HCT116 (cell line): ENCODE results near the gene CDH24. TPM values are rescaled to one million over a fixed set of nuclear protein-coding genes. Genes with fewer than 3 reads are reported as not detected.

Source experiments
- ATAC-seq: fragments of 200-7000 bp; cut with Tn5 transposase; 2 replicates; pipeline ENCODE4 v1.9.1; 2020; ENCODE audit warnings: mild to moderate bottlenecking, moderate library complexity
- BruUV-seq: library from RNA; stranded (reverse); fragments of 400-500 nt; replicated peaks from 2 replicates; lab custom pipeline; 2021; lab: Mats Ljungman, UMichigan
- CTCF ChIA-PET: fragments of 300-600 bp; sonication (Branson Sonifier 250); formaldehyde crosslinking; loops from one replicate; lab custom pipeline; 2021; ENCODE audit warnings: antibody characterized with exemption; lab: Charles Lee
- POLR2A ChIA-PET: fragments of 300-600, 350-600 bp; sonication (Branson Sonifier 250); formaldehyde crosslinking; loops from one replicate; lab custom pipeline; 2021; ENCODE audit warnings: antibody characterized with exemption; lab: Charles Lee
- RAD21 ChIA-PET, 2 experiments: fragments of 300-600 bp; sonication (Branson Sonifier 250); formaldehyde crosslinking; loops; one replicate each; lab custom pipeline; 2023; ENCODE audit warnings: low total read pairs in 2 of 2; ENCODE audit not compliant: uncharacterized antibody in 2 of 2, unreplicated experiment in 2 of 2, low non-redundant PET in 1 of 2; lab: Charles Lee
- DNase-seq: peaks from one replicate; pipeline ENCODE4 v3.0.0-alpha.2; 2010; ENCODE audit warnings: low read depth, low spot score
- H2AFZ ChIP-seq: fragments of 200-600 bp; shearing (Covaris generic), sonication (generic); 2 replicates; pipeline ENCODE4 v1.6.1; 2017; ENCODE audit warnings: low read depth, mixed run types, mixed read lengths, antibody characterized with exemption, low read length; ENCODE audit not compliant: poor library complexity, severe bottlenecking
- H3K27ac ChIP-seq: 2 replicates; pipeline ENCODE4 v1.5.1; 2012; ENCODE audit warnings: low read depth, low read length
- H3K27me3 ChIP-seq: fragments of 200-600 bp; sonication (generic); 2 replicates; pipeline ENCODE4 v1.6.1; 2016; ENCODE audit warnings: mixed run types, low read length, mixed read lengths; ENCODE audit not compliant: insufficient read depth
- H3K36me3 ChIP-seq, 2 experiments: fragments of 200-500 bp in 1 of 2; fragments of 200-600 bp in 1 of 2; sonication (Bioruptor generic) in 1 of 2; sonication (generic) in 1 of 2; 2 replicates each; pipeline versions ENCODE4 v1.5.1 to v1.6.1; 2014 to 2016; ENCODE audit warnings: low read length in 2 of 2, inconsistent platforms in 1 of 2, mixed read lengths in 1 of 2, mixed run types in 1 of 2; ENCODE audit not compliant: insufficient read depth in 2 of 2, control insufficient read depth in 1 of 2
- H3K4me1 ChIP-seq, 2 experiments: fragments of 200-600 bp in 1 of 2; sonication (generic) in 1 of 2; 2 replicates each; pipeline versions ENCODE4 v1.5.1 to v1.6.1; 2012 to 2017; ENCODE audit warnings: low read length in 2 of 2, inconsistent platforms in 1 of 2, mild to moderate bottlenecking in 1 of 2, mixed read lengths in 1 of 2, mixed run types in 1 of 2, moderate library complexity in 1 of 2; ENCODE audit not compliant: insufficient read depth in 2 of 2, control insufficient read depth in 1 of 2
- H3K4me2 ChIP-seq: fragments of 200-600 bp; sonication (generic); 2 replicates; pipeline ENCODE4 v1.6.1; 2017; ENCODE audit warnings: mixed run types, low read length, mixed read lengths
- H3K4me3 ChIP-seq, 2 experiments: fragments of 200-600 bp in 1 of 2; sonication (generic) in 1 of 2; replicated peaks in 1 of 2; 2 replicates each; pipeline ENCODE4 v1.5.1; 2011 to 2016; ENCODE audit warnings: low read length in 2 of 2, control low read depth in 1 of 2, low read depth in 1 of 2, mild to moderate bottlenecking in 1 of 2, mixed read lengths in 1 of 2, mixed run types in 1 of 2
- H3K79me2 ChIP-seq: fragments of 200-600 bp; sonication (generic); 2 replicates; pipeline ENCODE4 v1.6.1; 2017; ENCODE audit warnings: mild to moderate bottlenecking, mixed run types, low read length, moderate library complexity, mixed read lengths; ENCODE audit not compliant: insufficient read depth
- H3K9ac ChIP-seq: fragments of 200-600 bp; sonication (generic); 2 replicates; pipeline ENCODE4 v1.6.1; 2016; ENCODE audit warnings: low read length, mixed read lengths
- H3K9me2 ChIP-seq: fragments of 200-600 bp; sonication (generic), shearing (Covaris generic); 2 replicates; pipeline ENCODE4 v1.6.1; 2017; ENCODE audit warnings: mixed run types, mild to moderate bottlenecking, moderate library complexity; ENCODE audit not compliant: insufficient read depth
- H3K9me3 ChIP-seq, 2 experiments: fragments of 200-500 bp in 1 of 2; fragments of 200-600 bp in 1 of 2; sonication (Bioruptor generic) in 1 of 2; sonication (generic) in 1 of 2; 2 replicates each; pipeline ENCODE4 v1.6.1; 2014 to 2017; ENCODE audit warnings: low read length in 2 of 2, mixed read lengths in 2 of 2, inconsistent platforms in 1 of 2, low read depth in 1 of 2, mild to moderate bottlenecking in 1 of 2, mixed run types in 1 of 2, moderate library complexity in 1 of 2; ENCODE audit not compliant: control insufficient read depth in 1 of 2, insufficient read depth in 1 of 2
- H4K20me1 ChIP-seq: fragments of 200-600 bp; sonication (generic), shearing (Covaris generic); 2 replicates; pipeline ENCODE4 v1.6.1; 2017; ENCODE audit warnings: mixed run types, mild to moderate bottlenecking, moderate library complexity; ENCODE audit not compliant: insufficient read depth
- ATF3 ChIP-seq: IDR thresholded peaks from 2 replicates; pipeline ENCODE4 v1.6.1; 2012
- CEBPB ChIP-seq: IDR thresholded peaks from 2 replicates; pipeline ENCODE4 v1.6.1; 2012; ENCODE audit warnings: low read depth
- CTCF ChIP-seq, 3 experiments: fragments of 200-600 bp in 1 of 3; sonication (generic) in 1 of 3; IDR thresholded peaks in 2 of 3; conservative IDR thresholded peaks in 1 of 3; 2 replicates each; pipeline ENCODE4 v1.5.1; 2012 to 2017; ENCODE audit warnings: low read depth in 2 of 3, low read length in 2 of 3, antibody characterized with exemption in 1 of 3, borderline replicate concordance in 1 of 3, control low read depth in 1 of 3, mild to moderate bottlenecking in 1 of 3, mixed read lengths in 1 of 3, mixed run types in 1 of 3, moderate library complexity in 1 of 3; ENCODE audit not compliant: insufficient read depth in 1 of 3
- EGR1 ChIP-seq: IDR thresholded peaks from 2 replicates; pipeline ENCODE4 v1.6.1; 2012; ENCODE audit warnings: low read depth
- ELF1 ChIP-seq: IDR thresholded peaks from 2 replicates; pipeline ENCODE4 v1.6.1; 2012; ENCODE audit warnings: low read depth, borderline replicate concordance
- EZH2 ChIP-seq: fragments of 200-600 bp; sonication (generic); IDR thresholded peaks from 2 replicates; pipeline ENCODE4 v1.6.1; 2017; ENCODE audit warnings: antibody characterized with exemption, mixed run types
- EZH2phosphoT487 ChIP-seq: fragments of 200-600 bp; IDR thresholded peaks from 2 replicates; pipeline ENCODE4 v1.6.1; 2018; ENCODE audit warnings: antibody characterized with exemption, borderline replicate concordance
- FOSL1 ChIP-seq: IDR thresholded peaks from 2 replicates; pipeline ENCODE4 v1.6.1; 2012; ENCODE audit warnings: low read depth
- MAX ChIP-seq: IDR thresholded peaks from 2 replicates; pipeline ENCODE4 v1.6.1; 2012
- POLR2A ChIP-seq: IDR thresholded peaks from 2 replicates; pipeline ENCODE4 v1.7.0; 2011; ENCODE audit warnings: borderline replicate concordance; ENCODE audit not compliant: insufficient read depth, insufficient read length; ENCODE audit errors: extremely low read depth
- POLR2AphosphoS5 ChIP-seq: IDR thresholded peaks from 2 replicates; pipeline ENCODE4 v1.6.1; 2011; ENCODE audit warnings: mild to moderate bottlenecking, low read depth, low read length, moderate library complexity
- SIN3A ChIP-seq: IDR thresholded peaks from 2 replicates; pipeline ENCODE4 v1.6.1; 2012; ENCODE audit warnings: low read depth
- SRF ChIP-seq: IDR thresholded peaks from 2 replicates; pipeline ENCODE4 v1.6.1; 2012; ENCODE audit warnings: low read depth
- YY1 ChIP-seq: IDR thresholded peaks from 2 replicates; pipeline ENCODE4 v1.6.1; 2011; ENCODE audit warnings: low read length, low read depth, moderate library complexity, mild to moderate bottlenecking; ENCODE audit not compliant: insufficient replicate concordance; ENCODE audit errors: extremely low read depth
- ZBTB33 ChIP-seq: IDR thresholded peaks from 2 replicates; pipeline ENCODE4 v1.6.1; 2011; ENCODE audit warnings: mild to moderate bottlenecking, low read length, moderate library complexity; ENCODE audit not compliant: insufficient replicate concordance; ENCODE audit errors: extremely low read depth
- ZFX ChIP-seq: fragments of 450-650 bp; IDR thresholded peaks from 2 replicates; pipeline ENCODE4 v1.6.1; 2017
- ZNF274 ChIP-seq: fragments of 200-500 bp; sonication (Bioruptor generic); IDR thresholded peaks from 2 replicates; pipeline ENCODE4 v1.6.1; 2014; ENCODE audit warnings: mild to moderate bottlenecking, low read depth, low read length, inconsistent platforms
- intact Hi-C: fragments of 100-400 bp; cut with micrococcal nuclease; formaldehyde crosslinking; loops from 2 replicates; pipeline ENCODE4 v1.10.0; 2022
- total RNA-seq: library from RNA; stranded (reverse); gene quantifications from one replicate; pipeline ENCODE4 v1.2.1, GENCODE V29; 2021; ENCODE audit not compliant: unreplicated experiment

CDH24 gene
- total RNA-seq, 1 experiment from 2014 or later: 19.3 TPM

- Histone ChIP-seq H3K4me1 (peaks cover 4 to 8% of the 10 kb centered on the region in 2 experiments; a peak in 3 of 4 replicates), H3K9me3 (no peaks in the 10 kb centered on the region), H3K79me2 (no peaks in the 10 kb centered on the region), H3K4me3 (no peak overlapping the region), H3K36me3 (no peaks in the 10 kb centered on the region), H3K9ac (no peak overlapping the region), H3K27ac (no peak overlapping the region), H3K27me3 (no peaks in the 10 kb centered on the region), H2AFZ (no peak overlapping the region), H3K4me2 (no peak overlapping the region), H4K20me1 (no peaks in the 10 kb centered on the region), H3K9me2 (no peaks in the 10 kb centered on the region)
- no peak for DNase-seq
- intact Hi-C loops: no loop called here
- RAD21 ChIA-PET: no interaction called here
- CTCF ChIA-PET: interaction anchor here (0.6 kb wide), 1 partner anchor 12 kb away, joined by 4 read pairs; no protein-coding TSS in a partner anchor
- POLR2A ChIA-PET: no interaction called here
- no TSS peak for BruUV-seq
- TF ChIP-seq POLR2A (no peak), ZBTB33 (no peak), EZH2phosphoT487 (no peak), ZFX (no peak), YY1 (no peak), POLR2AphosphoS5 (no peak), EGR1 (no peak), CEBPB (no peak), CTCF (IDR thresholded peaks at IDR 0.05 in 2 of 3, conservative IDR thresholded peaks at IDR 0.05 in 1 of 3; ENCODE audit: borderline replicate concordance in 1 of 3, insufficient read depth in 1 of 3, low read depth in 2 of 3, low read length in 2 of 3) (no peak), ELF1 (no peak), ATF3 (no peak), FOSL1 (no peak), ZNF274 (no peak), MAX (no peak), SIN3A (no peak), EZH2 (no peak), SRF (no peak)
- ATAC-seq: no peak
These were observed 58.8 kb downstream of the CDH24 start for GRCh38 chr14:22998329-22999012.
